PFSK-1 (cell line): Measurements from ENCODE around the gene GALNS.

Experiments
- FOXP2 ChIP-seq: optimal IDR thresholded peaks from 2 replicates; pipeline ENCODE3; 2011; ENCODE audit warnings: borderline replicate concordance, control low read depth, inconsistent platforms; ENCODE audit not compliant: insufficient read depth; ENCODE audit errors: extremely low read length, extremely low read depth
- POLR2AphosphoS5 ChIP-seq: IDR thresholded peaks from 2 replicates; pipeline ENCODE4 v1.6.1; 2012; ENCODE audit warnings: low read depth, mild to moderate bottlenecking, control low read depth, low read length, moderate library complexity
- SIN3A ChIP-seq: IDR thresholded peaks from 2 replicates; pipeline ENCODE4 v1.6.1; 2012; ENCODE audit warnings: mild to moderate bottlenecking, low read length, moderate library complexity, borderline replicate concordance; ENCODE audit not compliant: insufficient read depth
- TAF1 ChIP-seq: IDR thresholded peaks from 2 replicates; pipeline ENCODE4 v1.6.1; 2012; ENCODE audit warnings: low read length, control low read depth, borderline replicate concordance; ENCODE audit not compliant: insufficient read depth
- TF ChIP-seq, protein P1 (sequence below), 2 experiments: IDR thresholded peaks; 2 replicates each; pipeline versions ENCODE4 v1.6.1 to v1.8.0; 2011 to 2012; ENCODE audit warnings: low read depth in 2 of 2, low read length in 2 of 2, control low read depth in 1 of 2, inconsistent platforms in 1 of 2, mild to moderate bottlenecking in 1 of 2, moderate library complexity in 1 of 2; ENCODE audit not compliant: insufficient read depth in 1 of 2

GALNS gene

DNA sequence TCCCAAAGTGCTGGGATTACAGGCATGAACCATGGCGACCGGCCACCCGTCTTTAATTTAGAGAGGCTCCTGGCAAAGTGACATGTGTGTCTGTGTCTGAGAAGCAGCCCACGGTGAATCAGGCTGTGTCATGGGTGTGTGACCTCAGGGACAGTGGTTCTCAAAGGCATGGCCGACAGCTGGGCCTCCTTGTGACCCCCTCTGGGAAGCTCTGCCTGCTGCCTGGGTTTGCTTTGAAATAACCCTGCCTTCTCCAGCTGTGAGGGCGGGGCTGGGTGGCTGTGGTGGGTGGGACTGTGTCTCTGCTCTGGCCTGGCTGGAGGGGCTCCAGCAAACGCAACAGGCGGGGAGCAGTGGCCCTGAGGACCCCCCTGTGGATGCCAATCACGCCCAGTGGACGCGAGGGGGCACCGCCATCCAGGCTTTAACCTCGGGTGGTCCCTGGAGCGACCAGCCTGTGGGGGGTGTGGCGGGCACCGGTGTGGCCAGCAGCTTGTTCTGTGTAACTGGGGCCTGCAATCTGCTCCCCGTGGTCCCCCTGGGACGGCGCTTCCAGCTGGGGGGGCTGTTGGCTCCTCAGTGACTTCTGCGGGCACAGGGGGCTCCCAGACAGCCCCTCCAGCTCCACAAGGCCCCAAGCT is 36.2 kb downstream of the GALNS start:
- TF ChIP-seq, protein P1, sequence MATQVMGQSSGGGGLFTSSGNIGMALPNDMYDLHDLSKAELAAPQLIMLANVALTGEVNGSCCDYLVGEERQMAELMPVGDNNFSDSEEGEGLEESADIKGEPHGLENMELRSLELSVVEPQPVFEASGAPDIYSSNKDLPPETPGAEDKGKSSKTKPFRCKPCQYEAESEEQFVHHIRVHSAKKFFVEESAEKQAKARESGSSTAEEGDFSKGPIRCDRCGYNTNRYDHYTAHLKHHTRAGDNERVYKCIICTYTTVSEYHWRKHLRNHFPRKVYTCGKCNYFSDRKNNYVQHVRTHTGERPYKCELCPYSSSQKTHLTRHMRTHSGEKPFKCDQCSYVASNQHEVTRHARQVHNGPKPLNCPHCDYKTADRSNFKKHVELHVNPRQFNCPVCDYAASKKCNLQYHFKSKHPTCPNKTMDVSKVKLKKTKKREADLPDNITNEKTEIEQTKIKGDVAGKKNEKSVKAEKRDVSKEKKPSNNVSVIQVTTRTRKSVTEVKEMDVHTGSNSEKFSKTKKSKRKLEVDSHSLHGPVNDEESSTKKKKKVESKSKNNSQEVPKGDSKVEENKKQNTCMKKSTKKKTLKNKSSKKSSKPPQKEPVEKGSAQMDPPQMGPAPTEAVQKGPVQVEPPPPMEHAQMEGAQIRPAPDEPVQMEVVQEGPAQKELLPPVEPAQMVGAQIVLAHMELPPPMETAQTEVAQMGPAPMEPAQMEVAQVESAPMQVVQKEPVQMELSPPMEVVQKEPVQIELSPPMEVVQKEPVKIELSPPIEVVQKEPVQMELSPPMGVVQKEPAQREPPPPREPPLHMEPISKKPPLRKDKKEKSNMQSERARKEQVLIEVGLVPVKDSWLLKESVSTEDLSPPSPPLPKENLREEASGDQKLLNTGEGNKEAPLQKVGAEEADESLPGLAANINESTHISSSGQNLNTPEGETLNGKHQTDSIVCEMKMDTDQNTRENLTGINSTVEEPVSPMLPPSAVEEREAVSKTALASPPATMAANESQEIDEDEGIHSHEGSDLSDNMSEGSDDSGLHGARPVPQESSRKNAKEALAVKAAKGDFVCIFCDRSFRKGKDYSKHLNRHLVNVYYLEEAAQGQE (IDR thresholded peaks at IDR 0.05; ENCODE audit: insufficient read depth in 1 of 2, low read depth in 2 of 2, low read length in 2 of 2): no peak
- TF ChIP-seq TAF1 (no peak), POLR2AphosphoS5 (no peak), SIN3A (no peak), FOXP2 (no peak)

DNA sequence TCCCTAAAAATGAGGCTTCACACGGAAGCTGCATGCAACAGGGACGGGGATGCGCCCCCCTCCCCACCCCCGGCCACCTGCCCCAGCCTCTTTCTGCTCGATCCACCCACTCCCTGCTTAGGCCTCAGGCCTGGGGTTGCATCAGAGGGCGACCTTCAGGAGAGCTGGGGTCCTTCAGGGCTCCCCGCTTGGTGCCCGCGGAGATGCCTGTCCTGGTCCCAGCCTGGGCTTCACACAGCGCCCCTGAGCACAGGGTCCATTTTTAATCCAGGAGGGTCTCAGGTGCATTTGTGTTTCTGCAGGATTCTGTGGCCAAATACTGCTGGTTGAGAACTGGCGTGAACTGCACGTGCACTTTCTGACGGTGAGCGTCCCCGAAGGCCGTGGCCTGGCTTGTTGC is 37.6 kb downstream of the GALNS start:
- TF ChIP-seq SIN3A: no peak
- TF ChIP-seq FOXP2: no peak
- TF ChIP-seq, protein P1 (IDR thresholded peaks at IDR 0.05; ENCODE audit: insufficient read depth in 1 of 2, low read depth in 2 of 2, low read length in 2 of 2): no peak
- no peak for TF ChIP-seq POLR2AphosphoS5
- no peak for TF ChIP-seq TAF1

GRCh38 chr16:88818575-88818874 is 38.2 kb downstream of the GALNS start:
- no peak for TF ChIP-seq TAF1
- TF ChIP-seq FOXP2: no peak
- TF ChIP-seq SIN3A: no peak
- TF ChIP-seq, protein P1 (IDR thresholded peaks at IDR 0.05; ENCODE audit: insufficient read depth in 1 of 2, low read depth in 2 of 2, low read length in 2 of 2): no peak
- no peak for TF ChIP-seq POLR2AphosphoS5

- no peak for TF ChIP-seq FOXP2
- no peak for TF ChIP-seq SIN3A
- no peak for TF ChIP-seq TAF1
- TF ChIP-seq, protein P1 (IDR thresholded peaks at IDR 0.05; ENCODE audit: insufficient read depth in 1 of 2, low read depth in 2 of 2, low read length in 2 of 2): no peak
- TF ChIP-seq POLR2AphosphoS5: no peak
Observed at GRCh38 chr16:88817785-88818574, 38.8 kb downstream of the GALNS start.
